GM23338 (cell line): ENCODE measurements around the gene GNRH2.

Source experiments
- EZH2 ChIP-seq: fragments of 200-600 bp; sonication (generic); IDR thresholded peaks from one replicate; pipeline ENCODE4 v1.8.0; 2017; ENCODE audit warnings: antibody characterized with exemption, mild to moderate bottlenecking, low read depth; ENCODE audit not compliant: unreplicated experiment
- POLR2AphosphoS5 ChIP-seq: IDR thresholded peaks from 2 replicates; pipeline ENCODE4 v1.6.1; 2016; ENCODE audit warnings: antibody characterized with exemption, low read depth
- TF ChIP-seq, protein P1 (sequence below), 2 experiments: fragments of 200-600 bp in 1 of 2; sonication (generic) in 1 of 2; conservative IDR thresholded peaks; 2 replicates each; pipeline versions ENCODE4 v1.5.1 to v1.6.1; 2016 to 2017; ENCODE audit warnings: antibody characterized with exemption in 2 of 2, low read depth in 2 of 2, mild to moderate bottlenecking in 2 of 2, moderate library complexity in 1 of 2

DNA sequence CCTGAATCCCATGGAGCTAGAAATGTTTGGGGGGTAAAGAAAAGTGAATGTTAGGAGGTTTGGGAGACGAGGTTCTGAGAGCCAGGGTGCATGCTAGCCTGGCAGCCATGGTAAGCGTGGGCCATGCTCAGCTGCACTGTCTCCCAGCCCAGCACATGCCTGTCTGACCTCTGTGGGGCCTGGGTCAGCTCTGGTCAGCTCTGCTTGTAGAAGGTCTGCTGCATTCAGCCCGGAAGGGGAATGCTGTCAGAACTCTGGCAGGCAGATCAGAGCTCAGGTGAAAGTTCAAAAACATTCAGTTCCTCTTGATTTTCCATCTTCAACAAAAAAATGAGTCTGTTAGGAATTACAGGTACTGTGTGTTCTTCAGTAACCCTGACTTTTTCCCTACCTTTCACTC lies 5.8 kb upstream of the GNRH2 start:
- TF ChIP-seq, protein P1, sequence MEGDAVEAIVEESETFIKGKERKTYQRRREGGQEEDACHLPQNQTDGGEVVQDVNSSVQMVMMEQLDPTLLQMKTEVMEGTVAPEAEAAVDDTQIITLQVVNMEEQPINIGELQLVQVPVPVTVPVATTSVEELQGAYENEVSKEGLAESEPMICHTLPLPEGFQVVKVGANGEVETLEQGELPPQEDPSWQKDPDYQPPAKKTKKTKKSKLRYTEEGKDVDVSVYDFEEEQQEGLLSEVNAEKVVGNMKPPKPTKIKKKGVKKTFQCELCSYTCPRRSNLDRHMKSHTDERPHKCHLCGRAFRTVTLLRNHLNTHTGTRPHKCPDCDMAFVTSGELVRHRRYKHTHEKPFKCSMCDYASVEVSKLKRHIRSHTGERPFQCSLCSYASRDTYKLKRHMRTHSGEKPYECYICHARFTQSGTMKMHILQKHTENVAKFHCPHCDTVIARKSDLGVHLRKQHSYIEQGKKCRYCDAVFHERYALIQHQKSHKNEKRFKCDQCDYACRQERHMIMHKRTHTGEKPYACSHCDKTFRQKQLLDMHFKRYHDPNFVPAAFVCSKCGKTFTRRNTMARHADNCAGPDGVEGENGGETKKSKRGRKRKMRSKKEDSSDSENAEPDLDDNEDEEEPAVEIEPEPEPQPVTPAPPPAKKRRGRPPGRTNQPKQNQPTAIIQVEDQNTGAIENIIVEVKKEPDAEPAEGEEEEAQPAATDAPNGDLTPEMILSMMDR (conservative IDR thresholded peaks at IDR 0.05; ENCODE audit: low read depth in 2 of 2): no peak
- no peak for TF ChIP-seq EZH2
- TF ChIP-seq POLR2AphosphoS5: no peak
